T-helper 17 cell (primary cell): ENCODE measurements around the gene KCNQ2. TPM values are rescaled to one million over a fixed set of nuclear protein-coding genes. Genes with fewer than 3 reads are reported as not detected.

ENCODE experiments used
- ATAC-seq: fragments of 150-1000 bp; cut with Tn5 transposase; 2 replicates; pipeline ENCODE4 v1.10.0; 2021; ENCODE audit warnings: mild to moderate bottlenecking, moderate library complexity
- DNase-seq, 3 donors: peaks; one replicate each; pipeline versions ENCODE4 v3.0.0 to v3.0.0-alpha.2; 2020 to 2021
- H3K9me3 ChIP-seq: one replicate; pipeline ENCODE4 v1.7.0; 2013; ENCODE audit warnings: low read length, mild to moderate bottlenecking; ENCODE audit not compliant: control insufficient read depth, poor library complexity, severe bottlenecking
- H3K27ac Mint-ChIP-seq: one replicate; pipeline ENCODE4 v1.8.0; 2022; ENCODE audit warnings: mild to moderate bottlenecking, moderate library complexity, mixed read lengths
- H3K27me3 Mint-ChIP-seq: one replicate; pipeline ENCODE4 v1.8.0; 2022; ENCODE audit warnings: mixed read lengths
- H3K36me3 Mint-ChIP-seq: one replicate; pipeline ENCODE4 v1.8.0; 2022; ENCODE audit warnings: low read depth, mixed read lengths
- H3K4me1 Mint-ChIP-seq: one replicate; pipeline ENCODE4 v1.8.0; 2022; ENCODE audit warnings: mild to moderate bottlenecking, mixed read lengths
- H3K4me3 Mint-ChIP-seq: one replicate; pipeline ENCODE4 v1.8.0; 2022; ENCODE audit warnings: mild to moderate bottlenecking, moderate library complexity, mixed read lengths
- total RNA-seq, 4 donors: library from RNA in 2 of 4; stranded (reverse) in 2 of 4; gene quantifications; one replicate each; pipeline ENCODE4 v1.2.3 and lab custom pipeline; 2022 to 2026

KCNQ2 gene
- total RNA-seq, 2 donors from 2014 or later = not detected

GRCh38 chr20:63508072-63508768 lies 35.8 kb upstream of the KCNQ2 start:
- peaks cover 51% of the 10 kb centered on the region for H3K27me3 Mint-ChIP-seq
- no peak for DNase-seq
- H3K36me3 Mint-ChIP-seq = peaks cover 2% of the 10 kb centered on the region
- peaks cover 6% of the 10 kb centered on the region for H3K4me1 Mint-ChIP-seq
- H3K27ac Mint-ChIP-seq = peak overlapping the region; percentile 49
- no peaks in the 10 kb centered on the region for H3K9me3 ChIP-seq
- peak overlapping the region; percentile 43 for H3K4me3 Mint-ChIP-seq
- peak; percentile 68 for ATAC-seq

- H3K9me3 ChIP-seq = no peaks in the 10 kb centered on the region
- H3K36me3 Mint-ChIP-seq = peaks cover 2% of the 10 kb centered on the region
- H3K27me3 Mint-ChIP-seq = peaks cover 41% of the 10 kb centered on the region
- H3K4me3 Mint-ChIP-seq = no peak overlapping the region
- ATAC-seq (no peak), DNase-seq (no peak)
- peaks cover 6% of the 10 kb centered on the region for H3K4me1 Mint-ChIP-seq
- H3K27ac Mint-ChIP-seq = no peak overlapping the region
Measured at GRCh38 chr20:63507083-63507743, 34.8 kb upstream of the KCNQ2 start.

GRCh38 chr20:63505723-63506122 lies 33.3 kb upstream of the KCNQ2 start:
- ATAC-seq (no peak), DNase-seq (no peak)
- H3K9me3 ChIP-seq = no peaks in the 10 kb centered on the region
- Mint-ChIP-seq H3K4me3 (no peak overlapping the region), H3K27me3 (peaks cover 36% of the 10 kb centered on the region), H3K27ac (no peak overlapping the region), H3K4me1 (peaks cover 6% of the 10 kb centered on the region), H3K36me3 (no peaks in the 10 kb centered on the region)

DNA sequence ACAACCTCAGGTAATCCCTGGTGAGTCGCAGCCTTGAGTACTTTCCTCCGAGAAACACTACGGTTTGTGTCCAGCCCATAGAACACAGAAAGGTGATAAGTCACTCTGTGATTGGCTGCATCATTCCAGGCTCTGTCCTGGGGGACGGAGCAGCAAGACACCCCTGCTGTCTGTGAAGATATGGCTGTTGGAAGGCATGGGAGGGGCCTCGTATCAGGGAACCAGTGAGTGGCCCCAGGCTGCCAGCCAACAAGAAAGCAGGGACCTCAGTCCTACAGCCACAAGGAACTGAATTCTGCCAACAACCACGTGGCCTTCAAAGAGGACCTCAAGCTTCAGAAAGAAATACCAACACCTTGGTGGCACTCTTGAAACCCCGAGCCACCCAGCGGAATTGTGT lies 32.8 kb upstream of the KCNQ2 start:
- H3K27me3 Mint-ChIP-seq = peaks cover 36% of the 10 kb centered on the region
- H3K9me3 ChIP-seq = no peaks in the 10 kb centered on the region
- H3K27ac Mint-ChIP-seq = no peak overlapping the region
- H3K4me1 Mint-ChIP-seq = peaks cover 6% of the 10 kb centered on the region
- no peaks in the 10 kb centered on the region for H3K36me3 Mint-ChIP-seq
- ATAC-seq = no peak
- H3K4me3 Mint-ChIP-seq = no peak overlapping the region
- DNase-seq = no peak

DNA sequence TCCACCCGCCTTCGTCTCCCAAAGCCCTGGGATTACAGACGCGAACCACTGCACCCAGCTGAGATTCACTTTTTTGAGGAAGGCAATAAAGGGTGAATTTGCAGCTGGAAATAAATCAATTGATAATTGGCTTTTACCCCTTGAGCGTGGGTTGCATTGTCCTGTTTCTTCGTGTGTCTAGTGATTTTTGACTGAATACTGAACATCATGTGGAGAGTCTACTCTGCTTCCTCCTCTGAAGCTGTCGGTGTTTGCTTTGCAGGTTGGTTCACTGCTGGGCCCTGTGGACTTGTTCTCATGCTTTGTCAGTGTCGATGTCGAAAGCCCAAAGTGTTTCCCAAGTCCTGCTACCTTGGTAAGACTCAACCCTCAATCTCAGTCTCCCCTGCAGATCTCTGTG lies 32.2 kb upstream of the KCNQ2 start:
- no peak for DNase-seq
- no peaks in the 10 kb centered on the region for H3K9me3 ChIP-seq

DNA sequence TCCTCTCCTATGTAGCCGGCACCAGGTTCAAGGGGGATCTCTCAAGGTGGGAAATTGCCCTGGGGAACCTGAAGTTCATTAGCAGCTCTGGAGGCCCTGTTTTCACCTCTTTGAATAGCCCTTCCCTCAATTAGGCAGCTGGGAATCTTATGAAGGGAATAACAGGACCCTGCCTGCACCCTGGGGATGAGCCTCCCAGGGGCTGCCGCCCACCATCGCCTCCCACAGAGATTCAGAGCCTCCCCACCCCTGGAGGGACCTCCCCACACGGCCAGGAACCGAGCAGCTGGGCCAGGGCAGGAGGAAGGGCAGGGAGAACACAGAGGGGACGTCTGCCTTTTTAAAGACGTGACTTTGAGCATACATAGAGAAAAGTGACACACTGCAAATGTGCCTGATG lies 31.1 kb upstream of the KCNQ2 start:
- peaks cover 6% of the 10 kb centered on the region for H3K4me1 Mint-ChIP-seq
- no peak for DNase-seq

More for the DNA sequence above, 32.2 kb upstream of the KCNQ2 start:
- H3K27ac Mint-ChIP-seq = no peak overlapping the region
- H3K36me3 Mint-ChIP-seq = no peaks in the 10 kb centered on the region
- peaks cover 6% of the 10 kb centered on the region for H3K4me1 Mint-ChIP-seq
- H3K4me3 Mint-ChIP-seq = no peak overlapping the region
- no peak for ATAC-seq
- peaks cover 30% of the 10 kb centered on the region for H3K27me3 Mint-ChIP-seq

GRCh38 chr20:63502671-63503172 lies 30.3 kb upstream of the KCNQ2 start:
- Mint-ChIP-seq H3K27me3 (peaks cover 16% of the 10 kb centered on the region), H3K4me3 (no peak overlapping the region), H3K4me1 (peaks cover 3% of the 10 kb centered on the region), H3K36me3 (no peaks in the 10 kb centered on the region), H3K27ac (no peak overlapping the region)
- no peaks in the 10 kb centered on the region for H3K9me3 ChIP-seq
- DNase-seq (no peak), ATAC-seq (no peak)

More for the DNA sequence above, 31.1 kb upstream of the KCNQ2 start:
- H3K9me3 ChIP-seq = no peaks in the 10 kb centered on the region
- Mint-ChIP-seq H3K4me3 (no peak overlapping the region), H3K27me3 (peaks cover 22% of the 10 kb centered on the region), H3K36me3 (no peaks in the 10 kb centered on the region), H3K27ac (no peak overlapping the region)
- ATAC-seq = no peak

- DNase-seq (no peak), ATAC-seq (no peak)
- no peaks in the 10 kb centered on the region for H3K9me3 ChIP-seq
- peaks cover 3% of the 10 kb centered on the region for H3K4me1 Mint-ChIP-seq
- peaks cover 20% of the 10 kb centered on the region for H3K27me3 Mint-ChIP-seq
- H3K27ac Mint-ChIP-seq = no peak overlapping the region
- H3K4me3 Mint-ChIP-seq = no peak overlapping the region
- H3K36me3 Mint-ChIP-seq = no peaks in the 10 kb centered on the region
Measured at GRCh38 chr20:63501818-63502670, 29.6 kb upstream of the KCNQ2 start.

DNA sequence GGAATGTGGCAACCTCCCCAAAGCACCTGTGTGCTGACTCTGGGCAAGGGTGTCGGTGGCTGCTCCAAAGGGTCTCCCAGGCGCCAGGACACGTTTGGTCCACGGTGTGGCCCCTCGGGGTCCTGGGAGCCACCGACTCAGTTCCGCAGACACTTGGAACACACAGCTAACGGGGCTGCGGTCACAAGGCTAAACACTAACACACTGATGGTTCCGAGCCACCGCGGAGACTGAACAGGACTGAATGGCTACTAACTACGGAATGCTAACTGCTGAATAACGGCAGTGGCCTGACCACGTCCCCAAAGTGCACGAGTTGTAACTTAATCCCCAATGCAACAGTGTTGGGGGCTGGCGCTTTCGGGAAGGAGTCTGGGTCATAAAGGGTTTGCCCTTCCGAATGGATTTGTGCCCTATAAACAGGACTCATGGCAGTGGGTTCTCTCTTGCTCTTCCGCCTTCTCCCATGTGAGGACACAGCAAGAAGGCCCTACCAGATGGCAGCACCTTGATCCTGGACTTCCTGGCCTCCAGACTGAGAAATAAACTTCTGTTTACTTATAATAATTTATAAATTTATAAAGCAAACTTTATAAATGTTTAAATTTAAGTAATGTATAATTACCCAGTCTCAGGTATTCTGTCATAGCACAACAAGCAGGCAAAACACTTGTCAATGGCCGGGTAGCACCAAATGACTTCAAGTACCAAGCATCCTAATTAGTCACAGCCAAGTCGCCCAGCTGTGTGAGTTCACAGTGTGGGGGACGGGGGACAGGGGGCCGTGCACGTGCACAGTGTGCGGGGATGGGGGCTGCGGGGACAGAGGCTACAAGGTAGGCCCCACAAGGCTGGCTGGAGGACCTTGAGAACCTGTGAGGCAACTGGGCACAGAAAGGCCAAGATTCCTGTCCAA lies 28.7 kb upstream of the KCNQ2 start:
- DNase-seq (no peak), ATAC-seq (no peak)
- H3K9me3 ChIP-seq = no peaks in the 10 kb centered on the region
- no peaks in the 10 kb centered on the region for H3K36me3 Mint-ChIP-seq
- H3K27me3 Mint-ChIP-seq = peaks cover 17% of the 10 kb centered on the region
- H3K27ac Mint-ChIP-seq = no peak overlapping the region
- H3K4me1 Mint-ChIP-seq = peaks cover 1% of the 10 kb centered on the region
- H3K4me3 Mint-ChIP-seq = no peak overlapping the region

DNA sequence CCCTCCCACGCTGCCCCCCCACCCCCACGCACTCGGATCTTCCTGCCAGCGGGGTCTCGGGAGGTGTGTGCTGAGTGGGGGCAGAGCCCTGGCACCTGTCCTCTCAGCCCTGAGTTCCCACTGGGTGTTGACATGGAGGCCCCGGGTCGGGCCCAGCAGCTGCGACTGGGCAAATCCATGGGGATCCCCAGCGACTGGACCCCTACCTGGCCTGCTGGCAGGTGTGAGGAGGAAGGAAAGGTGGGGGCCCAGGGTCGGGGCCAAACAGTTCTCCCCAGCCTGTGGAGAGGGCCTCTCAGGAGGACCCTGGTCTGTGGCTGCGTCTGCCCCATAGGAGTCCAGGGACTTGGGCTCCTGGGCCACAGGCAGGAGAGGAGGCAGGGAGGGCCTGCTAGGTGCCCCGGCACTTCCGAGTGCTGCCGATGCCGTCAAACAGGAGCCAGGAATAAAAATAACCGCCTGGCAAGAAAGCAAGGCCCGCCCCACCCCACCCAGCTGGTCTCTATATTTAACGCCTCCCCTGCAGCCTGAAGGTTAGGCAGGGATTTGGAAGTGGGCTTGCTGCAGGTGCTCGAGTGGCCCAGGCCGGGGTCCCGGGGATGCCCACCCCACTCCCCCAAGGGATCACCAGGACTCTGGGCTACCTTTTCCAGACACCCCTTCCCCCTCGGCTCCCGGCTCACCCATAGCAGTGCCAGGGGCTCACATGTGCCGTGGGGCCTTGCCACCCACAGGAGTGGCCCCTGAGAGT lies 27.9 kb upstream of the KCNQ2 start:
- Mint-ChIP-seq H3K4me1 (peaks cover 2% of the 10 kb centered on the region), H3K27ac (no peak overlapping the region), H3K4me3 (no peak overlapping the region)

DNA sequence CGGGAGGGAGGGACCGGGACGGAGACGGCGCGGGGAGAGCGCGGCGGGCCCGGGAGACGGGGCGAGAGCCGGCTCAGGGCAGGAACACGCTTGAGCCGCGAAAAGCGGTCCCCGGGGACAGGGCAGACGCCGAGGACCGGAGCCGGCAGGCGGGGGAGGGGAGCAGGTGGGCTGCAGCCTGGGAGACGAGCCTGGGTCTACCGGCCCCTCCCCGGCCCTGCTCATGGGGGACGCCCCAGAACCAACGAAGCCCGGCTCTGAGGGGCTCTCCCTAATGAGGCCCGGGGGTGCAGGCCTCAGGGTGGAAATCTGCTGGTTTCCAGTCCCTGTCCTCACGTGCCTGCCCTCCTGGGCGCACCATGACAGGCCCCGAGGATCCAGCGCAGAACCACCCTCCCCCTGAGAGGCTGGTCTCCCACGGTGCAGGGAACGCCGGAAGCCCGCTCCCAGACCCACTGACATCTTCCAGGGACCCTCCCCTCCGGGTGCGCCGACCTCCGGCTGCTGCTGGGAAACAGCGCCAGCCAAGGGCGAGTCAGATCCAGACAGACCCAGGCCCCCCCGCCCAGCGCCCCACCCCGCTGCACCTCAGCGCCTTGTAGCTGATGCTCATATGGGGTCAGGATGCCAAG lies 27.0 kb upstream of the KCNQ2 start:
- no peaks in the 10 kb centered on the region for H3K36me3 Mint-ChIP-seq
- peak overlapping the region; percentile 57 for H3K4me3 Mint-ChIP-seq
- H3K9me3 ChIP-seq = no peaks in the 10 kb centered on the region
- ATAC-seq (peak; percentile 32), DNase-seq (no peak)
- H3K27me3 Mint-ChIP-seq = peaks cover 16% of the 10 kb centered on the region
- no peak overlapping the region for H3K27ac Mint-ChIP-seq
- H3K4me1 Mint-ChIP-seq = peaks cover 2% of the 10 kb centered on the region

More for the DNA sequence above, 27.9 kb upstream of the KCNQ2 start:
- DNase-seq (no peak), ATAC-seq (no peak)
- no peaks in the 10 kb centered on the region for H3K9me3 ChIP-seq
- no peaks in the 10 kb centered on the region for H3K36me3 Mint-ChIP-seq
- H3K27me3 Mint-ChIP-seq = peaks cover 16% of the 10 kb centered on the region
